AG04450 (cell line): ENCODE measurements around the gene SMCO2. TPM values are rescaled to one million over a fixed set of nuclear protein-coding genes. Genes with fewer than 3 reads are reported as not detected.

Experiments
- CTCF ChIA-PET: fragments of 300-600, 350-600 bp; formaldehyde crosslinking; extraction: SDS; loops from one replicate; lab custom pipeline; 2022; ENCODE audit warnings: antibody characterized with exemption, inconsistent platforms; lab: Charles Lee
- POLR2A ChIA-PET: fragments of 350-600 bp; formaldehyde crosslinking; extraction: SDS; loops from one replicate; lab custom pipeline; 2021; ENCODE audit warnings: antibody characterized with exemption, inconsistent platforms; lab: Yijun Ruan, JAX
- DNase-seq: peaks from one replicate; pipeline ENCODE4 v3.0.0-alpha.2; 2011; ENCODE audit warnings: low read depth, low spot score
- H3K27ac ChIP-seq: one replicate; pipeline ENCODE4 v1.5.1; 2012; ENCODE audit warnings: low read depth, low read length, control low read depth
- H3K27me3 ChIP-seq: one replicate; pipeline ENCODE4 v1.6.0; 2012; ENCODE audit warnings: low read length; ENCODE audit not compliant: control insufficient read depth, insufficient read depth
- H3K4me3 ChIP-seq: 2 replicates; pipeline ENCODE4 v1.5.1; 2011; ENCODE audit warnings: mild to moderate bottlenecking, low read depth, low read length, control low read depth
- H3K9me3 ChIP-seq: 2 replicates; pipeline ENCODE4 v1.5.1; 2012; ENCODE audit warnings: low read length; ENCODE audit not compliant: control insufficient read depth, insufficient read depth
- CTCF ChIP-seq: IDR thresholded peaks from 2 replicates; pipeline ENCODE4 v1.5.1; 2011; ENCODE audit warnings: low read depth, low read length, control low read depth, inconsistent platforms
- polyA plus RNA-seq: library from polyadenylated mRNA; depleted of rRNA; stranded (reverse); fragments of >200 nt; gene quantifications from 2 replicates; pipeline ENCODE4 v1.2.3, GENCODE V29; 2011

Gene SMCO2
- polyA plus RNA-seq, 1 experiment = 0.55 TPM

DNA sequence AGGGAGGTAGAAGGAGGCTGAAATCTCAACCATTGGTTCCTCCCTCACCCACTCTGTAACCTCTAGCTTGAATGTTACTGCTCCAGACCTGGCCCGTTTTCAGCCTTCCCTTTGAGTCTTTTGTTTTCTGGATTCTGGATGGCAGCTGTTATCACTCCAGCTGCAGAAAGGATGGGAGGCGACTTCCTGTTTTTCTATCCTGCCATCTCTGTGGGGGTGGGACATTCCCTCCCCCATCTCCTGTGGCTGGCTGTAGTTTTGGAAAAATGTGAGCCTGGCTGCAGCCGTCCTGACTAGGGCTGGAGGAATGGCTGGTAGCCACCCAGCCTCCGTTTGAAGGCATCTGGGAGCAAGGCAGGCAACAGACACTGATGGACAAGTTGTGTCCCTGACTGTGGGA is 74.5 kb downstream of the SMCO2 start:
- peak overlapping the region; percentile 49 for H3K27ac ChIP-seq
- no peaks in the 10 kb centered on the region for H3K9me3 ChIP-seq
- no peak overlapping the region; the same call in 1 of the 2 replicates for H3K4me3 ChIP-seq
- DNase-seq = no peak
- ChIA-PET CTCF (no interaction called here), POLR2A (no interaction called here)
- H3K27me3 ChIP-seq = no peaks in the 10 kb centered on the region
- no peak for TF ChIP-seq CTCF

- Histone ChIP-seq H3K27me3 (no peaks in the 10 kb centered on the region), H3K27ac (no peak overlapping the region), H3K9me3 (no peaks in the 10 kb centered on the region), H3K4me3 (no peak overlapping the region)
- DNase-seq = no peak
- ChIA-PET CTCF (no interaction called here), POLR2A (no interaction called here)
- TF ChIP-seq CTCF = no peak
These were observed 75.4 kb downstream of the SMCO2 start for GRCh38 chr12:27521981-27522380.

GRCh38 chr12:27523305-27523641 is 76.7 kb downstream of the SMCO2 start:
- POLR2A ChIA-PET = interaction anchor here (1.5 to 2.1 kb wide), 2 partner anchors 26 to 89 kb away, joined by 5 to 11 read pairs; no protein-coding TSS in a partner anchor

GRCh38 chr12:27523642-27524493 is 77.3 kb downstream of the SMCO2 start, which contains the start of gene PPFIBP1:
TSS of gene PPFIBP1 (plus strand) at chr12:27524206. CDS start at chr12:27633397, 109,191 bp downstream.
- no peaks in the 10 kb centered on the region for H3K9me3 ChIP-seq
- POLR2A ChIA-PET = interaction anchor here (0.6 to 2.1 kb wide), 7 partner anchors 7 to 103 kb away, joined by 3 to 13 read pairs (median 5); no protein-coding TSS in a partner anchor
- H3K27me3 ChIP-seq = no peaks in the 10 kb centered on the region
- CTCF ChIA-PET = interaction anchor here (0.6 to 2.2 kb wide), 3 partner anchors 16 to 89 kb away, joined by 3 to 10 read pairs (median 10); no protein-coding TSS in a partner anchor
- H3K27ac ChIP-seq = peak within 1 kb of the TSS; percentile 83
- DNase-seq = peak; percentile 94
- TF ChIP-seq CTCF = peak; percentile 37
- peak within 1 kb of the TSS; percentile 84 for H3K4me3 ChIP-seq

More at GRCh38 chr12:27523305-27523641, 76.7 kb downstream of the SMCO2 start:
- peak overlapping the region; percentile 65 for H3K4me3 ChIP-seq
- CTCF ChIA-PET = interaction anchor here (2.2 kb wide), 1 partner anchor 89 kb away, joined by 10 read pairs; no protein-coding TSS in a partner anchor
- DNase-seq = no peak
- no peaks in the 10 kb centered on the region for H3K9me3 ChIP-seq
- peak overlapping the region; percentile 74 for H3K27ac ChIP-seq
- no peak for TF ChIP-seq CTCF
- H3K27me3 ChIP-seq = no peaks in the 10 kb centered on the region

GRCh38 chr12:27524494-27524835 is 77.9 kb downstream of the SMCO2 start:
- no peaks in the 10 kb centered on the region for H3K9me3 ChIP-seq
- CTCF ChIA-PET = interaction anchor here (0.6 to 2.2 kb wide), 4 partner anchors 15 to 111 kb away, joined by 3 to 10 read pairs (median 6); no protein-coding TSS in a partner anchor
- no peaks in the 10 kb centered on the region for H3K27me3 ChIP-seq
- DNase-seq = no peak
- H3K4me3 ChIP-seq = peak overlapping the region; percentile 84
- TF ChIP-seq CTCF = no peak
- H3K27ac ChIP-seq = peak overlapping the region; percentile 83
- POLR2A ChIA-PET = interaction anchor here (0.6 to 2.1 kb wide), 6 partner anchors 8 to 103 kb away, joined by 3 to 13 read pairs (median 6); no protein-coding TSS in a partner anchor
